Measurements from ENCODE around the gene SIMC1.
A peak's percentile ranks its signal among the peaks of the same experiment; 100 is the strongest.

SIMC1 gene

DNA sequence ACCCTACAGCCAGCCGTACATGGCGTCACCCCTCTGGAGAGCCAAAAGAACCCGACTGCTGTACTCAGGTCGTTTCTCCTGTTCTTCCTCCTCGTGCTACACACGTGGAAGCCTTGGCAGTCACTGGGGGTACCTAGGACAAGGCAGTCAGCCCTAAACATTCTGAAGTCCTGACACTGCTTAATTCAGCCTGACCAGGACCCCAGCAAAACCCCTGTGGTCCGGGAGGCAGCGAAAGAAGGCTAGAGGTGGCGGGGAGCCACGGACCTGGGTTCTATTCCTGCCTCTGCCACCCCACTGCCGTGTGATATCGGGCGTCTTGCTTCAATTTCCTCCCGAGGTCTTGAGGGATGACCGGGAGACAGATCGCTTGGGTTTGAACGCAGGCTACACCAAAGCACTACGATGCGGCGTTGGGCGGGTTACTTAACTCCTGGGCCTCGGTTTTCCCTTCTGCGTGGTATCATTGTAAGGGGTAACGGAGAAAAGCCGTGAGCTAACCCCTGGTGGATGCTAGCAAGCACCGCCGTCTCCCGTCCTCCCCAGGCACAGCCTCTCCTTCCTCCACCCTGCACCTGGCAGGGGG, 126.6 kb downstream of the SIMC1 start:
- Histone ChIP-seq H3K36me3 (ENCODE audit: control insufficient read depth, insufficient read depth, low read length) (peaks cover 2% of the 10 kb centered on the region; the same call in 1 of the 2 replicates), H3K27ac (ENCODE audit: low read length) (no peak overlapping the region), H3K4me3 (ENCODE audit: low read length) (peak overlapping the region; percentile 93; the same call in 1 of the 2 replicates), H3K9me3 (ENCODE audit: control insufficient read depth, insufficient read depth, low read length) (no peaks in the 10 kb centered on the region), H3K27me3 (ENCODE audit: control insufficient read depth, insufficient read depth, low read length) (peaks cover 13% of the 10 kb centered on the region), H3K4me1 (ENCODE audit: control insufficient read depth, insufficient read depth, low read length) (0 out of 2 replicates have a peak, but pooled peaks cover 3% of the 10 kb centered on the region)
- WGBS (ENCODE audit: insufficient coverage, insufficient read length) = no CpG with 5 or more reads among the region's 28 CpGs
- DNase-seq (ENCODE audit: low read depth, low spot score) = no peak

DNA sequence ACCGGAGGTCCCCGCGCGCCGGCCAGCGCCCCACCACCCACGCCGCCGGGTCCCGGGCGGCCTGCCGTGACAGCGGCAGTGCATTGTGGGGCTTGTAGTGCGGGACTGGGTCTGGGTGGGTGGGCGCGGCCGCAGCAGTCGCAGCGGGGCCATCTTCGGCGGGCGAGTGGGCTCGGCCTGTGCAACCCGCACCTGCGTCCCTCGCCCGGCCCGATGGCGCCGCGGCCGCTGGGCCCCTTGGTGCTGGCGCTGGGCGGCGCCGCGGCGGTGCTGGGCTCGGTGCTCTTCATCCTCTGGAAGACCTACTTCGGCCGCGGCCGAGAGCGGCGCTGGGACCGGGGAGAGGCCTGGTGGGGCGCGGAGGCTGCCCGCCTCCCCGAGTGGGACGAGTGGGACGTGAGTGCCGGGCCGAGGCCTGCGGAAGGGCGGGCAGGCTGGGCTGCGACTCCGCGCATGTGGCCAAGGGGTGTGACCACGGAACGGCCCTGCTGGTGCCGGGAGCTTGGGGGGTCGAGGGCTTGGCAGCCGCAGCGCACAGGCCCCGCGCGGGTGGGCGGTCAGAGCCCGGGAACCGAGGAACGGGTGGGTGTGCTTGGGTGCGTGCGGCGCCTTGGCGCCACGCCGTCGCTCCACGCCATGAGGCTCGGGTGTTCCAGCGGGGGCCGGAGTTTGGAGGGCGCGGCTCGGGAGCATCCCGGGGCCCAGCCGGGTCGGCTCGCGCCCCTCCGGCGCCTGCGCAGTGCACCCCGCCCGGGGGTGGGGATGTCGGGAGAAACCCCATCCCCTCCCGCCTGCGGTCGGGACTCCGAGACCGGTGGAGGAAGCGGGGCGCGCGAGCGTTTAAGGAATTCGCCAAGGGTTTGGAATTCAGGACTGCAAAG, 127.4 kb downstream of the SIMC1 start, which contains the start of gene ARL10:
Gene ARL10 (plus strand): TSS at position 137 of the 881 bp plus-strand sequence. CDS start 77 bp downstream, at position 214.
- Histone ChIP-seq H3K4me3 (ENCODE audit: low read length) (peak within 1 kb of the TSS; percentile 93), H3K9me3 (ENCODE audit: control insufficient read depth, insufficient read depth, low read length) (no peaks in the 10 kb centered on the region), H3K27ac (ENCODE audit: low read length) (no peak within 1 kb of the TSS), H3K4me1 (ENCODE audit: control insufficient read depth, insufficient read depth, low read length) (0 out of 2 replicates have a peak, but pooled peaks cover 3% of the 10 kb centered on the region), H3K36me3 (ENCODE audit: control insufficient read depth, insufficient read depth, low read length) (peaks cover 2% of the 10 kb centered on the region; the same call in 1 of the 2 replicates), H3K27me3 (ENCODE audit: control insufficient read depth, insufficient read depth, low read length) (peaks cover 13% of the 10 kb centered on the region)
- no peak for DNase-seq (ENCODE audit: low read depth, low spot score)
- WGBS (ENCODE audit: insufficient coverage, insufficient read length) = no CpG with 5 or more reads among the region's 108 CpGs

DNA sequence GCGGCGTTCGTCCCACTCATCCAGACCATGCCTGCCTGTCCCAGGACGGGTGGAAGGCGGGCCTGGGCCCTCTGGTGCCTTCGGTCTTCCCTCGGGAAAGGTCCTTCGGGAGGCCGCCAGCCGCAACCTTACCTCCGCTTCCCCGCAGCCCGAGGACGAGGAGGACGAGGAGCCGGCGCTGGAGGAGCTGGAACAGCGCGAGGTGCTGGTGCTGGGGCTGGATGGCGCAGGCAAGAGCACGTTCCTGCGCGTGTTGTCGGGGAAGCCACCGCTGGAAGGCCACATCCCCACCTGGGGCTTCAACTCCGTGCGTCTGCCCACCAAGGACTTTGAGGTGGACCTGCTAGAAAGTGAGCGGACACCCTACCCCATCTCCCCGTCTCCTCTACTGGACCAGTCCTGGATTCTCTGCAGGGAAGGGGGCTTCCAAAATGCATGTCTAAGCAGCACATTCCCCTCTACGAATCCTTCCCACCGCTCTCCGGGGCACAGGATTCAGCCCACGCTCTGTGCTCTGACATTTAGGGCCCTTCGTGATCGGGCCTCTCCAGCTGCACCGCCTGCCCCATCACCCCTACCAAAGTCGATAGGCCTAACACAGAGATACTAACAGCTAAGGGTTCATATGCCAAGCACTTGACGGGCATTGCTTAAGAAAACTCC, 128.1 kb downstream of the SIMC1 start:
- H3K27ac ChIP-seq (ENCODE audit: low read length) = no peak overlapping the region
- H3K27me3 ChIP-seq (ENCODE audit: control insufficient read depth, insufficient read depth, low read length) = peaks cover 13% of the 10 kb centered on the region
- H3K4me3 ChIP-seq (ENCODE audit: low read length) = peak overlapping the region; percentile 93; the same call in 1 of the 2 replicates
- H3K4me1 ChIP-seq (ENCODE audit: control insufficient read depth, insufficient read depth, low read length) = 0 out of 2 replicates have a peak, but pooled peaks cover 3% of the 10 kb centered on the region
- H3K9me3 ChIP-seq (ENCODE audit: control insufficient read depth, insufficient read depth, low read length) = no peaks in the 10 kb centered on the region
- DNase-seq (ENCODE audit: low read depth, low spot score) = no peak
- no CpG with 5 or more reads among the region's 38 CpGs for WGBS (ENCODE audit: insufficient coverage, insufficient read length)
- peaks cover 2% of the 10 kb centered on the region; the same call in 1 of the 2 replicates for H3K36me3 ChIP-seq (ENCODE audit: control insufficient read depth, insufficient read depth, low read length)

DNA sequence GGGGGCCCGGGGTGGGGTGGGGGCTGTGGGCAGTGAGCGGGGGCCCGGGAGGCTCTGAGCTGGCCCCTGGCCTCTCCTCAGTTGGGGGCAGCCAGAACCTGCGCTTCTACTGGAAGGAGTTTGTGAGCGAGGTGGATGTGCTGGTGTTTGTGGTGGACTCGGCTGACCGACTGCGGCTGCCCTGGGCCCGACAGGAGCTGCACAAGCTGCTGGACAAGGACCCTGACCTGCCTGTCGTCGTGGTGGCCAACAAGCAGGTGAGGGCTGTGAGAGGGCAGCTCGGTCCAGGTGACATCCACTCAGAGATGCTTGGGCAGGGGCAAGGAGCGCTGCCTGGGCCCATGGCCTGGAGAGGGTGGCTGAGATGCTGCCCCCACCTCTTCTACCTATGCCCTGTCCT, 130.5 kb downstream of the SIMC1 start:
- H3K9me3 ChIP-seq (ENCODE audit: control insufficient read depth, insufficient read depth, low read length) = no peaks in the 10 kb centered on the region
- H3K27ac ChIP-seq (ENCODE audit: low read length) = no peak overlapping the region
- 0 out of 2 replicates have a peak, but pooled peaks cover 3% of the 10 kb centered on the region for H3K4me1 ChIP-seq (ENCODE audit: control insufficient read depth, insufficient read depth, low read length)
- no CpG with 5 or more reads among the region's 13 CpGs for WGBS (ENCODE audit: insufficient coverage, insufficient read length)
- no peak overlapping the region for H3K4me3 ChIP-seq (ENCODE audit: low read length)
- H3K27me3 ChIP-seq (ENCODE audit: control insufficient read depth, insufficient read depth, low read length) = peaks cover 11% of the 10 kb centered on the region
- no peak for DNase-seq (ENCODE audit: low read depth, low spot score)
- peaks cover 2% of the 10 kb centered on the region; the same call in 1 of the 2 replicates for H3K36me3 ChIP-seq (ENCODE audit: control insufficient read depth, insufficient read depth, low read length)

GRCh38 chr5:176369934-176370711, 131.9 kb downstream of the SIMC1 start:
- Histone ChIP-seq H3K9me3 (ENCODE audit: control insufficient read depth, insufficient read depth, low read length) (no peaks in the 10 kb centered on the region), H3K4me1 (ENCODE audit: control insufficient read depth, insufficient read depth, low read length) (0 out of 2 replicates have a peak, but pooled peaks cover 3% of the 10 kb centered on the region), H3K27ac (ENCODE audit: low read length) (no peak overlapping the region), H3K27me3 (ENCODE audit: control insufficient read depth, insufficient read depth, low read length) (peaks cover 6% of the 10 kb centered on the region; the same call in 1 of the 2 replicates), H3K36me3 (ENCODE audit: control insufficient read depth, insufficient read depth, low read length) (peaks cover 2% of the 10 kb centered on the region; the same call in 1 of the 2 replicates), H3K4me3 (ENCODE audit: low read length) (no peak overlapping the region)
- DNase-seq (ENCODE audit: low read depth, low spot score) = no peak
- WGBS (ENCODE audit: insufficient coverage, insufficient read length) = no CpG with 5 or more reads among the region's 8 CpGs

GRCh38 chr5:176371621-176372539, 133.7 kb downstream of the SIMC1 start:
- Histone ChIP-seq H3K9me3 (ENCODE audit: control insufficient read depth, insufficient read depth, low read length) (no peaks in the 10 kb centered on the region), H3K4me1 (ENCODE audit: control insufficient read depth, insufficient read depth, low read length) (no peaks in the 10 kb centered on the region), H3K36me3 (ENCODE audit: control insufficient read depth, insufficient read depth, low read length) (peaks cover 2% of the 10 kb centered on the region; the same call in 1 of the 2 replicates), H3K27ac (ENCODE audit: low read length) (no peak overlapping the region), H3K27me3 (ENCODE audit: control insufficient read depth, insufficient read depth, low read length) (no peaks in the 10 kb centered on the region), H3K4me3 (ENCODE audit: low read length) (no peak overlapping the region)
- DNase-seq (ENCODE audit: low read depth, low spot score) = no peak
- no CpG with 5 or more reads among the region's 13 CpGs for WGBS (ENCODE audit: insufficient coverage, insufficient read length)

DNA sequence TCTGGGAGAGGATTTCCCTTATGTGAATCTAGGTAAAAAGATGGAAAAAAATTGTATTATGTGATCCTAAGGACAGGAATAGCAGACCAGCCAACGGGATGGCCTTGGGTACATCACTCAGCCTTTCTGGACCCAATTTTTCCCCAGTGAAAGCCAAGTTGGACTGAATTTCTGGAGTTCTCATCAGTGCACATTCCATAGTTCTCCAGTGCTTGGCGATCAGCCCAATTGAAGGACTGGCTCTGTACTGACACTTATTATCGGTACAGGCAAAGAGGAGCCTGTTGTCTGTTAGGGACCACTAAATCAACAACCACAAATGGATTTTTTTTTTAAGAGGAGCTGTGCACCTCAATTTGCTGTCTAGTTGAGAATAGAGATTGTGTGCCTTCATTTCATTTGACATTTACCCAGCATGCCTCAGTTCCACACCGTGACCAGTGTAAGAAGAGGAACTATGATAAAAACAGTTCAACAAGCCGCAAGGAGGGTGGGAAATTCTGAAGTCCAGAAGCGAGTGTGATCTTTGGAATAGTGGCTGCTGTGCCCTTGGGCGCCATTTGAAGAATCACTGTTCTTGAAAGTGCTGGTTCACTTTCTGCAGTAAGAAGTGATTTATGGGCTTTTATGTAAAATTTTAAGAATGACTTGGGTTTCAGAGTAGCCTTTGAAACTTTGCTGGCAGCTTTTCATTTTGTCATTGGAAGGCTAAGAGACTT, 135.0 kb downstream of the SIMC1 start:
- no peak overlapping the region for H3K27ac ChIP-seq (ENCODE audit: low read length)
- no peak for DNase-seq (ENCODE audit: low read depth, low spot score)
- no CpG with 5 or more reads among the region's 7 CpGs for WGBS (ENCODE audit: insufficient coverage, insufficient read length)

GRCh38 chr5:176379881-176380280, 141.7 kb downstream of the SIMC1 start:
- Histone ChIP-seq H3K36me3 (ENCODE audit: control insufficient read depth, insufficient read depth, low read length) (peaks cover 19% of the 10 kb centered on the region), H3K9me3 (ENCODE audit: control insufficient read depth, insufficient read depth, low read length) (no peaks in the 10 kb centered on the region), H3K4me1 (ENCODE audit: control insufficient read depth, insufficient read depth, low read length) (no peaks in the 10 kb centered on the region), H3K4me3 (ENCODE audit: low read length) (no peak overlapping the region), H3K27me3 (ENCODE audit: control insufficient read depth, insufficient read depth, low read length) (no peaks in the 10 kb centered on the region), H3K27ac (ENCODE audit: low read length) (no peak overlapping the region)
- WGBS (ENCODE audit: insufficient coverage, insufficient read length) = no CpG with 5 or more reads among the region's 3 CpGs
- no peak for DNase-seq (ENCODE audit: low read depth, low spot score)

More for the DNA sequence above, 135.0 kb downstream of the SIMC1 start:
- H3K27me3 ChIP-seq (ENCODE audit: control insufficient read depth, insufficient read depth, low read length) = no peaks in the 10 kb centered on the region
- no peak overlapping the region for H3K4me3 ChIP-seq (ENCODE audit: low read length)
- H3K4me1 ChIP-seq (ENCODE audit: control insufficient read depth, insufficient read depth, low read length) = no peaks in the 10 kb centered on the region
- peaks cover 2% of the 10 kb centered on the region; the same call in 1 of the 2 replicates for H3K36me3 ChIP-seq (ENCODE audit: control insufficient read depth, insufficient read depth, low read length)
- H3K9me3 ChIP-seq (ENCODE audit: control insufficient read depth, insufficient read depth, low read length) = no peaks in the 10 kb centered on the region
